Measurements from ENCODE around the gene TPSB2. TPM values are rescaled to one million over a fixed set of nuclear protein-coding genes. Genes with fewer than 3 reads are reported as not detected.
"Not testable (repeated sequence)": the region's sequence is repeated elsewhere in the genome, so short reads cannot be mapped to it uniquely, and the experiment has no call there.

Gene TPSB2
- polyA plus RNA-seq, 12 donors: 1.0 to 9.9 (median 4.3) TPM; not detected in 2

DNA sequence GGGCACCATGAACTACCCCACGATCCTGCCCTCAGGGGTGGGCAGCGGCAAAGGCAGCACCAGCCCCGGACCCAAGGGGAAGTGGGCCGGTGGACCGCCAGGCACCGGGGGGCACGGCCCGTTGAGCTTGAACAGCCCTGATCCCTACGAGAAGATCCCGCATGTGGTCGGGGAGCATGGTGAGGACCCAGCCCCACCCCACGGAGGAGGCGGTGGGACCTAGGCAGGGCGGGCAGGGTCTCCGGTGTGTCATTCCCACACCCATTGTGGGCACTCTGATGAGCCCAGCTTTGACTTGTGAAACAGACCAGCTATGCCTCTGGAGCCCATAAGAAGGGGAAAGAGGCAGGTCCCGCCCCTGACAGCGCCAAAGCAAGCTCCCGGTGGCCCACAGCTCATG is 27.7 kb downstream of the TPSB2 start:
- DNase-seq: no peak

DNA sequence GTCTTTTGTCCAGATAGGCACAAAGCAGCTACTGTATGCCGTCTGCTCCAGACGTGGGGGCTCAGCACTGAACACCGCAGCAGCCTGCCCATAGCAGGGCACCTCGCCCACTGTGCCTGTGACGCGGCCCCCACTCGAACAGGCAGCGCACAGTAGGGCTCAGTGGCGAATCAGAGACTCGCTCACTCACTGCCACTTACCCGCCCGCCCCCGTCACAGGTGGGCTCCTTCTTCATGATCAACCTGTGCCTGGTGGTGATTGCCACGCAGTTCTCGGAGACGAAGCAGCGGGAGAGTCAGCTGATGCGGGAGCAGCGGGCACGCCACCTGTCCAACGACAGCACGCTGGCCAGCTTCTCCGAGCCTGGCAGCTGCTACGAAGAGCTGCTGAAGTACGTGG is 28.5 kb downstream of the TPSB2 start:
- no peak for DNase-seq

DNA sequence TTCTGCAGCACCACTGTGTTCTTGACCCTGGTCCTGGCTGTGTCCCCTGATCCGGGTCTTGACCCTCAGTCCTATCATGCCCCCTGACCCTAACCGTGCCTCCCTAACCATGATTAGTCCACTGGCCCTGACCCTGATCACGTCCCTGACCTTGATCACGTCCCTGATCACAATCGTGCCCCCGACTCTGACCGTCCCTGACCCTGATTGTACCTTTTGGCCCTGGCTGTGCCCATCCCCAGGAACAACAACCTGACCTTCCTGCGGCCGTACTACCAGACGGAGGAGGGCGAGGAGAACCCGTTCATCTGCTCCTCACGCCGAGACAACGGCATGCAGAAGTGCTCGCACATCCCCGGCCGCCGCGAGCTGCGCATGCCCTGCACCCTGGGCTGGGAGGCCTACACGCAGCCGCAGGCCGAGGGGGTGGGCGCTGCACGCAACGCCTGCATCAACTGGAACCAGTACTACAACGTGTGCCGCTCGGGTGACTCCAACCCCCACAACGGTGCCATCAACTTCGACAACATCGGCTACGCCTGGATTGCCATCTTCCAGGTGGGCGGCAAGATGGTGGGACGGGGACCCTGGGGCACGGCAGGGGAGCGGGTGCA is 29.9 kb downstream of the TPSB2 start:
- no peak for DNase-seq

DNA sequence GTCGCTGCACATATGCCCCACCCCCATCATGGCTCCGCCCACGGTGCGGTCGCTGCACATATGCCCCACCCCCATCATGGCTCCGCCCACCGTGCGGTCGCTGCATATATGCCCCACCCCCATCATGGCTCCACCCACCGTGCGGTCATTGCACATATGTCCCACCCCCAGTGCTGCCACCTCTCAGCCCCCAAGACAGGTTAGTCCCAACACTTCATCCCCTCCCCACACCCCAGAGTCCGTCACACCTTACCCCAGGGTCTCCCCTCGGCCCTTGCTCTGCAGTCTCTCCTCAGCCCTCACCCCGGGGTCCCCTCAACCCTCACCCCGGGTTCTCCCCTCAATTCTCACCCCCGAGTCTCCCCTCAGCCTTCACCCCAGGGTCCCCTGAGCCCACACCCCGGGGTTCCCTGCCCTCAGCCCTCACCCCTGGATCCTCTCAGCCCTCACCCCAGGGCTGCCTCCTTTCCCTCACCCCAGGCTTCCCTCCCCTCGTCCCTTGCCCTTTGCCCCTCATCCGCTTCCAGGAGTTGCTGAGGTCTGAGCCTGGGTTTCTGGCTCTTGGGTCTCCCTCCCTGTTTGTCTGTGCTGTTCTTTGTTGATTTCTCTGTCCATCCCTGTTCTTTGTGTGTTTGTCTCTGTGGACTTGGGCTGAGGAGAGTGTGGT is 30.5 kb downstream of the TPSB2 start:
- DNase-seq: no peak

DNA sequence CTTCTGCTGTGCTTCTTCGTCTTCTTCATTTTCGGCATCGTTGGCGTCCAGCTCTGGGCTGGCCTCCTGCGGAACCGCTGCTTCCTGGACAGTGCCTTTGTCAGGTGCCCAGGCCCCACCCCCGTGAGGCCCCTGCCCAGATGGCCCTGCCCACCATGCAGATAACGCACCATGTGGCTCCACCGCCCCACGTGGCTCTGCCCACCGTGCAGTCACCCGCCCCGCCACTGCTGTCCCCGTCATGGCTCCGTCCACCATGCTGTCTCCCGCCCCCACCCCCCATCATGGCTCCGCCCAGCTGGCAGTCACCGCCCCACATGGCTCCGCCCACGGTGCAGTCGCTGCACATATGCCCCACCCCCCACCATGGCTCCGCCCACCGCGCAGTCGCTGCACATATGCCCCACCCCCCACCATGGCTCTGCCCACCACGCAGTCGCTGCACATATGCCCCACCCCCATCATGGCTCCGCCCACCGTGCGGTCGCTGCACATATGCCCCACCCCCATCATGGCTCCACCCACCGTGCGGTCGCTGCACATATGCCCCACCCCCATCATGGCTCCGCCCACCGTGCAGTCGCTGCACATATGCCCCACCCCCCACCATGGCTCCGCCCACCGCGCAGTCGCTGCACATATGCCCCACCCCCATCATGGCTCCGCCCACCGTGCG is 31.2 kb downstream of the TPSB2 start:
- DNase-seq: not testable (repeated sequence)

DNA sequence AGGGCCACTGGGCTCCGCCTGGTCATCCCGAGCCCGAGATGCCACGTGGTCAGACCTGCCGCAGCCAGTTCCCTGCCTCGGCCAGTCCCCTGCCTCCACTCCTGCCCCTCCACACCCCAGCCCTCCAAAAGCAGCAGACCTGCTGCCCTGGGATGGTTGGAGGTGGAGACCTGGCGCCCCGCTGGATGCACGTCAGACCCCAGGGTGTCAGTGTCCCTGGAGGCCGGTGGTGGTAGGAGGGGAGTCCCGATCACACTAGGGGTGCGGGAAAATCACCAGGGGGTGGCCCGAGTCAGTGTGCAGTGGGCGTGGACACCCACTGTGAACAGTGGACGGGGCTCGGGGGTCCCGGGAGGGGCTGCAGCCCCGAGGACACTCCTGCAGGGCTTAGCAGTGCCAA is 31.8 kb downstream of the TPSB2 start:
- no peak for DNase-seq

DNA sequence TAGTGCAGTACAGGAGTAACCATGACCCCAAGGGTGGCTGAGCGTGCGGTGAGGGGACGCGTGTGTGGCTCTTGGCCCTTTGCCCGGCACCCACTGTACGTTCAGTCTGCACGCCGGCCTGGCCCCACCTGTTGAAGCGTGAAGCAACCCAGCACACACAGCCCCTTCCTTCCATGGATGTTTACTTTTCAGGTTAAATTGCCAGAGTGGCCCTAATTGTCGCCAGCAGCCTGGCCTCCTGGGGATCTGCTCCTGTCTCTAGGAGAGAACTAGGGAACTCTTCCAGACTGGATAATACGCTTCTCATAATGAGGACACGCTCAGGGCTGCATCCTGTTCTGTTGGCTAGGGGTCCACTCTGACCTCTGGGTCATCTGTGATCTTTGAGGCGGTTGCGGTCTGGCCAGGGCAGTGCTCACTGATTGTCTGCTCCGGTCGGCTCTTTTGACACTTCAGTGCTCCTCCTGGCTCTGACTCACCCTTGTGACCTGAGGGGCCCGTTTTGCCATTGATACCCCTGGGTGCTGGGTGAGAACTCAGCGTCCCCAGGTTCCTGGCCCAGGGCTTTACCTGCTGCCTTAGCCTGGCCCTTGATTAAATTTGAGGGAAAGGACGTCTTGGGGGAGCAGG is 32.6 kb downstream of the TPSB2 start:
- DNase-seq: no peak

DNA sequence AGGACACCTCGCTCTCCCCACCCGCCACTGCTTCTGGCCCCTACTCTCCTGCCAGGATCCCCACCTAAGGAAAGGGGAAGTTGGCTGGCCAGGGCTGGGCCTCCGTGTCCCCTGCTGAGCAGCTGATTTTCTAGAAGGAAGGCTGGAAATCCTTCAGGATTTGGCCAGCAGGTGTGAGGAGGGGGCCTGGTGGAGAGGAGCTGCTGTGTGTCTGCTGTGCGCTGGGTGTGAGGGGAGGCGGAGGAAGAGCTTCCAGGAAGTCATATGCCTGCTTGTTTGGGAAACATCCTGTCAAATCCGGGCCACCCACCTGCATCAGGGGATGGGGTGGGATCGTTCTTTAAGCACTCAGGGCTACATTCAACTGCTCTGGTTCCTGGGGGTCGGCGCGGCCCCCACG is 33.5 kb downstream of the TPSB2 start:
- DNase-seq: no peak

DNA sequence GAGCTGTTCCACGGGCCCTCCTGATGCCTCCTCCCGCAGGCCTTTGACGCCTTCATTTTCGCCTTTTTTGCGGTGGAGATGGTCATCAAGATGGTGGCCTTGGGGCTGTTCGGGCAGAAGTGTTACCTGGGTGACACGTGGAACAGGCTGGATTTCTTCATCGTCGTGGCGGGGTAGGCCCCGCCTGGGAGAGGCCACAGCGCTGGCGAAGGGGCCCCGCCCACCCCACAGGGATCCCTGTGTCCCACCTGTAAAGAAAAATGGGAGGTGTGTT is 34.7 kb downstream of the TPSB2 start:
- no peak for DNase-seq

DNA sequence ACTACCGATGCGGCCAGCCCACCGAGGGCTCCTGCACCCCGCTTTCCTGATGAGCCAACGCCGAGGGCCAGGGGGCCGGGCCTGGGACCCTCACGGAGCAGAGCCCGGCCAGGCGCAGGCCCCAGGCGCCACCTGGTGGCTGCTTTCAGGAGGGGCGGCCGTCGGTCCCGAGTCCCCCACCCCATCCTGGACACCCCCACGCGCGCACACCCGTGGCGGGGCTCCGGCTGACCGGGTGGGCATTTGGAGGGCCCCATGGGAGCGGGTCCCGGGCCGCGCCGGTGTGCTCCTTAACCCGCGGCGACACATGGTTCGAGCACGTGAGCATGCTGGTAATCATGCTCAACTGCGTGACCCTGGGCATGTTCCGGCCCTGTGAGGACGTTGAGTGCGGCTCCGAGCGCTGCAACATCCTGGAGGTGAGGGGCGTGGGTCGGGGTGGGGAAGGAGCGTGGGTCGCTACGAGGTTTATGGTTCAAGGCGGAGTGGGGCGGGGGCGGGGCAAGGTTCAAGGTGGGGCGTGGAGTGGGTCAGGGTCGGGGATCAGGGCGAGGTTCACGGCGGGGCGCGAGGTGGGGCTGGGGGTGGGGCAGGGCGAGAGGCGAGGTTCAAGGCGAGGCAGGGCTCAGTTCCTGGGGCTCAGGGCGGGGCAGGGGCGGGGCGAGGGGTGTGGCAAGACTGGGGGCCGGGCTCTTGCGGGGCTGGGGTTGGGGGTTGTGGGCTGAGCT is 35.2 kb downstream of the TPSB2 start:
- peak; percentile 3 for DNase-seq

DNA sequence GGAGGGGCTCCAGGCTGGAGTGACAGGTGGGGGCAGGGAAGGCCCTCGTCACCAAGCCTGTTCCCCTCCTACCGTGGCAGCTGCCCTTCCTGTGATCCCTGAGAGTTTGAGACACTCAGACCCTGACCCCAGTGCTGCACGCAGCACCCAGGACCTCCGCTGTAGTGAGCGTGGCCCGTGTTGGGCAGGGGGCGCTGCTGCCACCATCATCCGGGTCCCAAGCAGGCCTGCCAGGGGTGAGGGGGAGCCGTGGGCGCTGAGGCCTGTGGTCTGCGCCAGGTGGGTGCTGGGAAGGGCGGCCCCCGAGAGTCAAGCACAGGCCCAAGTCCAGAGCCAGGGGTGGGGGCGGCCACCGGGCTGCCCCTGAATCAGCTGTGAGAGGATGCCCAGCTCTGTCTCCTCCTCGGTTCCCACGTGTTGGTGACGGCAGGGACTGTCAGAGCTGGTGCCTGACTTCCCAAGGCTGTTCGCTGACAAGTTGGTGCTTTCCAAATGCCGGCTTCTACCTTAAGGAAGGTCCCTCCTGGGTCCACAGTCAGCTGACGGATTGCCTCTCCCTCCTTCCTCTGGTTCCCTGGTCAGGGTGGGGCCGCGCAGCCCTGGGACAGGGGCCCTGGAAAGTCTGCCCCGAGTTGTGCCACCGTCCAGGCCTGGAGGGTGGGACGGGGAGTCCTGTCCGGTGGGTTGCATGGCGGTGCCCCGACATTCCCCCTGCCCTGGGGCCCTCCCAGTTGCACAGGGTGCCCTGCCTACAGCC is 36.0 kb downstream of the TPSB2 start:
- DNase-seq: no peak

DNA sequence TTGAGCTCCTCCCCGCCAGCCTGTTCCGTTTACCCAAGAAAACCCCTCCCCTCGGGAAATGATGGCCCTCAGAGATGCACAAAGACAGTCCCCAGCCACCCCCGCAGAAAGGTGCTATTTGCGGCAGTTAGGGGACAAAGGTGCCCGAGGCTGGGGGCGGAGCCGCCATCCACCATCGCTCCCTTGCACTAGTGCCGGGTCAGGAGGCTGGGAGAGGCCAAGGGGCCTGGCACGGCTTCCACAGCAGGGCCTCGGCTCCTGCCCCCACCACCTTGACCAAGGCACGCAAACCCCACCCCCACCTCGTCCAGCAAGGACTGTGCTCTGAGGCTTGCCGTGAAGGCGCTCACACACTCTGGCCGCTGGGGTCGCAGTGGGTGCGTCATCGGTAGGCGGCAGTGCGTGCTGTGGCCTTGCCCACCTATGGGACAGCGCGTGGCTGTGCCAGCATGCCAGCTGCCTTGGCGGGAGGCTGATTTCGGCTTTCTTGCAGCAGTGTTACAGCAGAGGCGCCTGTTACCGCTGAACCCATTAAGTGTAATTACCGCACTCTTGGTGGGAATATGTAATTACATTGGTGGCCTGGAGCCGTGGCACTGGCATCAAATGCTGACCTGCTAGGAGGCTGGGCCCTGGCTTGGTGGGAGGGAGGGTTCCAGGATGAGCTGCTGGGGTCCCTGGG is 36.7 kb downstream of the TPSB2 start:
- DNase-seq: no peak

DNA sequence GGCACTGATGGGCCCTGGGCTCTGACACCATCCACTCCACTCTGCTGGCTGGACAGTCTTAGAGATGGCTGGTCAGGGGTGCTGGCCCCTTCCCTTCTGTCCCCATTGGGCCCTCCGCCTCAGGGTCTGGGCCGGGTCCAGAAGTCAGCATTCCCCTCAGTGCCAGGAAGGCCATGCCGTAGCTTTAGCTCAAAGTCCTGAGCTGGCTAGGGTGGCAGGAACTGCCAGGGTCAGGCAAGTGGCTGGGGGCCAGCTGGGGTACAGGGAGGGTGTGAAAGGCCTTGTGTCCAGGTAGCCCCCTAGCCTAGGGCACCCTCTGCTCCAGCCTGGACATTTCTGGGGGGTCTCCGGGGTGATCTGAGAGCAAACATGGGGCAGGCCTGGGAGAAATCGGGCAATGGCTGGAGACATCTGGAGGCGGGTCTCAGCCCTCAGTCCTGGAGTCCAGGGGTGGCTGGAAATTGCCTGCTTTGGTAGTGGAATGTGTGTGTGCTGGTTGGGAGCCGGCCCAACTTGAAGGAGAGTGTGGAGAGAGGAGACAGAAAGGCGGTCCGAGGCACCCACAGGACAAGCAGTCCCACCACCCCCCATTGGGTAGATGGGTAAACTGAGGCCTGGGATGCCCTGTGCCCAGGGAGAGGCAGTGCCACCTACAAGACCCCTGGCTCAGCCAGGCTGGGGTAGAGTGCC is 37.5 kb downstream of the TPSB2 start:
- no peak for DNase-seq

DNA sequence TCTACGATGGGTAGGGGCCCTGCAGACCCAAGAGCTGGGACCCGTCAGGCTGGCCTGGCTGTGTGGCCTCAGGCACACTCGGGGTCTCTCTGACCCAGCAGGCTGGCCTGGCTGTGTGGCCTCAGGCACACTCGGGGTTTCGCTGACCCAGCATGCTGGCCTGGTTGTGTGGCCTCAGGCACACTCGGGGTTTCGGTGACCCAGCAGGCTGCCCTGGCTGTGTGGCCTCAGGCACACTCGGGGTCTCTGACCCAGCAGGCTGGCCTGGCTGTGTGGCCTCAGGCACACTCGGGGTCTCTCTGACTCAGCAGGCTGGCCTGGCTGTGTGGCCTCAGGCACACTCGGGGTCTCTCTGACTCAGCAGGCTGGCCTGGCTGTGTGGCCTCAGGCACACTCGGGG is 39.2 kb downstream of the TPSB2 start:
- not testable (repeated sequence) for DNase-seq

DNA sequence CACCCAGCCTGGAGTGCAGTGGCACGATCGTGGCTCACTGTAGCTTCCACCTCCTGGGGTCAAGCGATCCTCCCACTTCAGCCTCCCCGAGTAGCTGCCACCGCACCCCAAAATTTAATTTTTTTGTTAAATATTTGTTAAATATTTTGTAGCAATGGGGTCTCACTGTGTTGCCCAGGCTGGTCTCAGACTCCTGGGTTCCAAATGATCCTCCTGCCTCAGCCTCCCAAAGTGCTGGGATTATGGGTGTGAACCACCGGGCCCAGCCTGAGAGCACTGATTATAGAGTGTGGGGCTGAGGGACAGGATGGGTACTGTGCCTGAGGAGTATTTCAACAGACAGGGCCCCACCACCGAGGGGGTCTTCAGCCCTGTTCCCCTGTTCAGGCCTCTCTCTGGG is 40.5 kb downstream of the TPSB2 start:
- DNase-seq: no peak

DNA sequence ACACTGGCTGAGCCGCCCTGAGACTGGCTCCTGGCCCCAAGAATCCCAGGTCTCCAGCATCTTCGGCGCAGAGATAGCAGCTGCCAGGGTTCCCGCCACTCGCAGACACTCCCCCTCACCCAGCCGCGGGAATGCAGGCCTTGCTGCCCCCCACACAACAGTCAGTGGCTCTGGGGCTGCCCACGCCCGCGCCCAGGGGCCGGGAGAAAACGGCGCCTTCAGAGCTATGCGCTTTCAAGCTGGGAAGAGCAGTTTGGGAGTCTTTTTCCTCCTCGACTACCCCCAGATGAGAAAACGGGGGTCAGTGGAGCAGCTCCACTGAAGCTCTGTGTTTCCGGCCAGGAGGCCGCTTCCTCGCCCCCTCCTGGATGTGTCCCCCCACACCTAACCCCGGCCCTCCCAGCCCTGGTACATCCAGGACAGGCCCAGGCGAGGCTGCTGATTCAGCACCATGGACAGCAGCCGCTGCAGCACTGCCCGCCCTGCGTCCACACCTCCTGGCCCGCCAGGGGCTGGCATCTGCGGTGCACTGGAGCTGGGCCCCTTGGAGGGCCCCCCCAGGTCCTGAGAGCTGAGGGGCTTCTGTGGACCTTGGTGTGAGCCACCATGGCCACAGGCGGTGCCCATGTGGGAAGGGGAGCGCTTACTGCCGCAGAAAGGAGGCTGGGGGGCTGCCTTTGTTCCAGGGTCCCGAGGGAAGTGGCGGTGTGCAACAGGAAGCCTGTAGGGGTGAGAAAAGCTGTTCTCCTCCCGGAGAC is 41.4 kb downstream of the TPSB2 start:
- DNase-seq: peak; percentile 38

DNA sequence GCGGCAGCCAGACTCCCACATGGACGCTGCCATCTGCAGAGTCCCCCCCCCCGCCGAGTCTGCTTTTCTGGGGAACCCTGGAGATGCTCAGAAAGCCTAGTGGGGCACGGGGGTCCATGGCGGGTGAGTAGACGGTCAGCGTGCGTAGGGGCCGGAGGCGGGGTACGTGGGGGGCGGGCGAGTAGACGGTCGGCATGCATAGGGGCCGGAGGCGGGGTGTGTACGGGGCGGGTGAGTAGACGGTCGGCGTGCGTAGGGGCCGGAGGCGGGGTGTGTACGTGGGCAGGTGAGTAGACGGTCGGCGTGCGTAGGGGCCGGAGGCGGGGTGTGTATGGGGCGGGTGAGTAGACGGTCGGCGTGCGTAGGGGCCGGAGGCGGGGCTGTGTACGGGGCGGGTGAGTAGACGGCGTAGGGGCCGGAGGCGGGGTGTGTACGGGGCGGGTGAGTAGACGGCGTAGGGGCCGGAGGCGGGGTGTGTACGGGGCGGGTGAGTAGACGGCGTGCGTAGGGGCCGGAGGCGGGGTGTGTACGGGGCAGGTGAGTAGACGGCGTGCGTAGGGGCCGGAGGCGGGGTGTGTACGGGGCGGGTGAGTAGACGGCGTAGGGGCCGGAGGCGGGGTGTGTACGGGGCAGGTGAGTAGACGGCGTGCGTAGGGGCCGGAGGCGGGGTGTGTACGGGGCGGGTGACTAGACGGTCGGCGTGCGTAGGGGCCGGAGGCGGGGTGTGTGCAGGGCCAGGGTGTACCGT is 44.4 kb downstream of the TPSB2 start:
- not testable (repeated sequence) for DNase-seq

DNA sequence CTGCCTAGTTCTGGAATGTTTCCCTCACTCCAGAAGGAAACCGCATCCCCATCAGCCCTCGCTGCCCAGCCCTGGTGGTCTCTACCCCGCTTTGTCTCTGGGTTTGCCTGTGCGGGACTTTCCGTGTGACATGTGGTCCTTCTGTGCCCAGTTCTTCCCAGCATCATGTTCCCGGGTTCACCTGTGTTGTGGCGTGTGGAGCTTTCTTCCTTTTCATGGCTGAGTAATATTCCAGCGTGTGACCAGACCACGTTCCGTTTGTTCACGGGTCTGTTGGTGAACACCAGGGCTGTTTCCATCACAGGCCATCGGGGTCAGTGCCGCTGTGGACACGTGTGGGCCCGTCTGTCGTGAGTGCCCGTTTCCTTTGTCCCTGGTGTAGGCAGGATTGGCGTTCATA is 45.0 kb downstream of the TPSB2 start:
- no peak for DNase-seq

Measured in muscle of arm (tissue), 12 donors.